Fibroblast of skin of scalp (primary cell): Measurements from ENCODE around the gene BUD31.

Source experiments
- DNase-seq: peaks from one replicate; pipeline ENCODE4 v3.0.0-alpha.2; 2013

Gene BUD31

GRCh38 chr7:99437946-99438572 is 29.3 kb downstream of the BUD31 start:
- DNase-seq: no peak

- peak; percentile 95 for DNase-seq
Observed at GRCh38 chr7:99438573-99439480, 30.1 kb downstream of the BUD31 start, which contains the start of the genes CPSF4 and PTCD1. TSS of gene CPSF4 (plus strand) at chr7:99438943. CDS start at chr7:99439083, 140 bp downstream. TSS of gene PTCD1 (minus strand) at chr7:99438798. CDS start at chr7:99435242, 3,556 bp downstream.

GRCh38 chr7:99440195-99440594 is 31.4 kb downstream of the BUD31 start:
- peak; percentile 48 for DNase-seq

DNA sequence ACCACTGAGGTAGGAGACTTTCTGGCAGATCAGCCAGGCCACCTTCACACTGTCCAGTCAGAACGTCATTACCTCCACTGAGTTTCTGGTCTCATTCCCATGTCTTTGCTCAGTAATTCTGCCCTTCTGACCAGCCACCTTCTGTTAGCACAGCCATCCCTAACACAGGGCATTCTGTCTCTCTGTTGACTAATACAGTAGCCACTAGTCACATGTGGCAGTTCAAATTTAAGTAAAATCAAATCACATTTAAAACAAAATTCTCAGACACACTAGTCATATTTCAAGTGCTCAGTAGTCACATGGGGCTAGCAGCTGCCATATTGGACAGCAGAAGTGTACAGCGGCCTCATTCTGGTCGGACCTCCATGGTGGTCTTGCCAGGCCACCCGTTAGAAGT is 37.3 kb downstream of the BUD31 start:
- no peak for DNase-seq

DNA sequence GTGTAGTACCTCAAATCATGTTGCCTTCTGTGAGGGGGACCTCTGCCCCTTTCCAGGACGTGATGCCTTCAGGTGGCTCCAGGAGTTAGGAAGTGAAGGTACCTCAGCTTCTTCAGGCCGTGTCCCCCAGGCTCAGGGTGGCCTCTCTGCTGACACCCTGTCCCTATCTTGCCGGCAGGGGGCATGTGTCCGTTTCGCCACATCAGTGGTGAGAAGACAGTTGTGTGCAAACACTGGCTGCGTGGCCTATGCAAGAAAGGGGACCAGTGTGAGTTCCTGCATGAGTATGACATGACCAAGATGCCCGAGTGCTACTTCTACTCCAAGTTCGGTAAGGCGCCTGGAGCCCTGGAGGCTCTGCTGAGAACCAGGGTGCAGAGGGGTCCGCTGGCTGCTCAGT is 39.2 kb downstream of the BUD31 start:
- no peak for DNase-seq

GRCh38 chr7:99448855-99449254 is 40.1 kb downstream of the BUD31 start:
- DNase-seq: no peak

- DNase-seq: no peak
Observed at GRCh38 chr7:99449326-99449725, 40.6 kb downstream of the BUD31 start.

DNA sequence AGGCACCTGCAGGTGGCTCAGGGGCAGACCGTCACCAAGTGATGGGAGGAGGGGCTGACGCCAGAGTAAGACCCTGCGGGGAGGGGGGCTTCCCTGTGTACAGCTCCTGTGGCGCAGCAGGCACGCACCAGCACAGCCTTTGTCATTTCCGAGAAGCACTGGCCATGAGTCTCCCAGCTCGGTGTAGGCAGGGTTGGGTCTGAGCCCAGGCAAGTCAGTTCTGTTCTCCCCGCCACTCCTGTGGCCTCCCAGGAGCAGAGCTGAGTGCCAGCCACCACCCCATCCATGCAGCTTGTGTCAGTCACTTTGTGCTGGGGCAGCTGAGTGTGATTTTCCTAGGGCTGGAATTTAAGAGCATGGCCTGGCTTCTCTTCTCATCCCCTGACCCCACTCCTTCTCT is 43.2 kb downstream of the BUD31 start:
- DNase-seq: no peak

GRCh38 chr7:99452541-99452940 is 43.8 kb downstream of the BUD31 start:
- DNase-seq: no peak

DNA sequence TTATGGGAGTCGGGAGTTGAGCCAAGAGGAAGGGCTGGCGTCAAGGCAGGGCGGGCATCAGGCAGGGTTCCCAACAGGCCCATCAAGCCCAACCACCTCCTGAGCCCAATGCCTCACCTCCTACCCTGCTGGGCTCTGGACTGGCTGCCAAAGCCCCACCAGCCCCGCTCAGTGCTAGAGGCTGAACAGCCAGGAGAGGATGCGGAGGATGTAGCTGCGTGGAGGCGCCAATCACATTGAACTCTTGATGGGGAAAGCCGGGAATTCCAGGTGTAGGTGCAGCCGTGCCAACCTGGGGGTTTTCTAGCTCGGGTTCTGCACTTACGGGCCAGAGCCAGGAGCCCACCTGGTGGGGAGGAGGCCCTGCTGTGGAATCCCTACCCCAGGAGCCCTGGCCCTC is 44.3 kb downstream of the BUD31 start:
- no peak for DNase-seq

DNA sequence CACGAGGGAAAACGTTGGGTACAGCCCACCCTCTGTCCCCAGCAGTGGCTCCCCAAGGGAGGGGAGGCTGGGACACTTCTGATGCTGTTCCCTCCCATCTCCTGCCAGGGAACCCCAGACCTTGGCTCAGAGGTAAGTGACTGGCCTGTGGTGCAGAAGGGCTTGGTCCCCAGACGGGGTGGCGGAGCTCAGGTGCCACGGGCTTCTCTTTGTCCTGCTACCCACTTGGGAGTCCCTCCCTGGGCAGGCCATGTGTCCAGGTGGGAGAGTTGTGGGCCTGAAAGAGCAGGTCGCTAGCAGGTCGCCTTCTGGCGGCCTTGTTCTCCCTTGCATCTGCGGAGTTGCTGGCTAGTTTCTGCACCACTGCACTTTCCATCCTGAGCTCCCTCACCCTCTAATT is 47.1 kb downstream of the BUD31 start:
- DNase-seq: no peak

- DNase-seq: no peak
Observed at GRCh38 chr7:99456288-99456687, 47.5 kb downstream of the BUD31 start.

DNA sequence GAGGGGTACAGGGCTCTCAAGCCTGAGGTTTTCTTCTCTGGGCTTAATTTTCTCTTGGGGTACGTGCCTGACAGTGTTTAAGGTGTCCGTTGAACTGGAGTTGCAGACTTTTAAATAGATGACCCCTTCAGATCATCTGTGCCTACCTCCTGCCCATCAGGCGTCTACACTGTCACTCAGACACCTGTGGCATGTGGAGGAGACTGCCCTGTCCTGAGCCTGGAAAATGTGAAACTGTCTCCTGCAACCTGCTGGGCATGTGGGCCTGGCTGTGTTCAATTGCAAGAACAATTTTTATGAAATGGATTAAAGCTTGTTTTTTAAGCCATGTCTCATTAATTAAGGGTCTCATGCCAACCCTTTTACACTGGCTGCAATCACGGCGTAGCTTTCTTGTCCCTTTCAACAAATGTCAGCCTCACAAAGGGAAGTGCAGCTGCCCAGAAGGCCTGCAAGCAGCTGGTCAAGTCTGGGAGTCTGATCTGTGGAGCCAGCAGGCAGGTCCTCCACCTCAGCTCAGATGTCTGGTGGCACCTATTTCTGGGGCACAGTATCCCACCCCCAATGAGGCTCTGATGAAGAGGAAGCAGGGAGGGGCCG is 48.4 kb downstream of the BUD31 start:
- DNase-seq: no peak

- DNase-seq: no peak
Observed at GRCh38 chr7:99457650-99458493, 49.1 kb downstream of the BUD31 start.

- peak; percentile 17 for DNase-seq
Observed at GRCh38 chr7:99459087-99459486, 50.3 kb downstream of the BUD31 start.

DNA sequence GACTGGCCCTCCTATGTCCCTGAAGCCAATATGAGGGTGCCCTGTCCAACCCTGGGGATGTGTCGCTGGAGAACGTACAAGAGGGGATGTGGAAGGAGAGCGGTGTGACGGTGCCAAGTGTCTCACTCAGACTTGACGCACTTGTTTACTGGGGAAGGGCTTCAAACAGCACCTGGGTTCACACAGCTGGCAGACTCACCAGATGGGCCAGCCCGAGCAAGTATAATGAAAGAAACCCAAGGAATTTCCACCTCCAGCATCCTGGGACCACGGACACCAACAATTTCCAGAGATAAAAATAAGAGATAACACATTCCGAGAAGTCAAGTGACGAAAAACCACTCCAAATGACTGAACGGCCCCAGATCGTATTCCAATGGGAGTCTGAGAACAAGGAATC is 51.9 kb downstream of the BUD31 start:
- no peak for DNase-seq

GRCh38 chr7:99461221-99461620 is 52.5 kb downstream of the BUD31 start:
- no peak for DNase-seq

- DNase-seq: no peak
Observed at GRCh38 chr7:99465421-99465768, 56.6 kb downstream of the BUD31 start.

GRCh38 chr7:99468336-99468918 is 59.7 kb downstream of the BUD31 start:
- no peak for DNase-seq
